SK-N-MC (cell line): Measurements from ENCODE around the gene RPL18.
"Not testable (repeated sequence)": the region's sequence is repeated elsewhere in the genome, so short reads cannot be mapped to it uniquely, and the experiment has no call there.

Source experiments
- DNase-seq: peaks from one replicate; pipeline ENCODE4 v3.0.0-alpha.2; 2011; ENCODE audit warnings: low read depth, low spot score
- H3K27ac ChIP-seq: fragments of 200-600 bp; sonication (generic); 2 replicates; pipeline ENCODE4 v1.5.1; 2016; ENCODE audit warnings: mixed run types
- H3K36me3 ChIP-seq: fragments of 200-600 bp; sonication (generic); 2 replicates; pipeline ENCODE4 v1.6.1; 2017; ENCODE audit warnings: antibody characterized with exemption, low read length, mixed read lengths; ENCODE audit not compliant: insufficient read depth
- H3K4me3 ChIP-seq: fragments of 200-600 bp; sonication (generic); 2 replicates; pipeline ENCODE4 v1.5.1; 2016
- H3K9ac ChIP-seq: fragments of 200-600 bp; sonication (generic); 2 replicates; pipeline ENCODE4 v1.8.0; 2017; ENCODE audit warnings: mixed run types, mixed read lengths; ENCODE audit not compliant: insufficient read length
- H3K9me3 ChIP-seq: fragments of 200-600 bp; sonication (generic); 2 replicates; pipeline ENCODE4 v1.6.1; 2017; ENCODE audit warnings: low read depth, mild to moderate bottlenecking, antibody characterized with exemption, low read length, moderate library complexity, mixed read lengths
- EZH2 ChIP-seq: fragments of 200-600 bp; sonication (generic); IDR thresholded peaks from one replicate; pipeline ENCODE4 v1.6.1; 2017; ENCODE audit warnings: antibody characterized with exemption
- FOXP2 ChIP-seq: optimal IDR thresholded peaks from 2 replicates; pipeline ENCODE3; 2011; ENCODE audit warnings: mild to moderate bottlenecking, moderate library complexity; ENCODE audit not compliant: insufficient read depth; ENCODE audit errors: extremely low read length, control extremely low read depth
- POLR2AphosphoS5 ChIP-seq: IDR thresholded peaks from 2 replicates; pipeline ENCODE4 v1.6.1; 2012; ENCODE audit warnings: mild to moderate bottlenecking, low read depth, low read length, borderline replicate concordance

RPL18 gene

GRCh38 chr19:48596679-48597465 is 22.1 kb downstream of the RPL18 start:
- no peaks in the 10 kb centered on the region for H3K36me3 ChIP-seq
- TF ChIP-seq POLR2AphosphoS5, result no peak
- TF ChIP-seq FOXP2, result no peak
- TF ChIP-seq EZH2, result no peak
- no peaks in the 10 kb centered on the region for H3K9me3 ChIP-seq
- no peak overlapping the region for H3K9ac ChIP-seq
- no peak for DNase-seq
- H3K27ac ChIP-seq, result no peak overlapping the region
- H3K4me3 ChIP-seq, result no peak overlapping the region

GRCh38 chr19:48596237-48596636 is 22.7 kb downstream of the RPL18 start:
- no peaks in the 10 kb centered on the region for H3K9me3 ChIP-seq
- H3K9ac ChIP-seq, result no peak overlapping the region
- TF ChIP-seq EZH2 (no peak), FOXP2 (no peak), POLR2AphosphoS5 (no peak)
- no peak overlapping the region for H3K27ac ChIP-seq
- no peak for DNase-seq
- H3K36me3 ChIP-seq, result no peaks in the 10 kb centered on the region
- no peak overlapping the region for H3K4me3 ChIP-seq

DNA sequence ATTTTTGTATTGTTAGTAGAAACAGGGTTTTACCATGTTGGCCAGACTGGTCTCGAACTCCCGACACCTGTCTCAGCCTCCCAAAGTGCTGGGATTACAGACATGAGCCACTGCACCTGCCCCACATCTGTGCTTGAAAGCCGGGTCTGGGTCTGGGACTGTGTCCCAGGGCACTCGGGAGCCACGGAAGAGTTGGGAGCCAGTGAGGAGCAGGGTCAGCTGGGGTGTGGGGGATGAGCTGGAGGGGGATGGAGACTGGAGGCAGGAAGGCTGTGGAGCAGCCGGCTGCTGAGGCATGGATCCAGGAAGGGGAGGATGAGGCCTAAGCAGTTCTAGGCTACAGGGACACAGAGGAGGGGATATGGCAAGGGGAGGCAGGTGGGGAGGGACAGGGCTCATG is 23.1 kb downstream of the RPL18 start:
- DNase-seq, result no peak
- Histone ChIP-seq H3K9ac (no peak overlapping the region), H3K9me3 (no peaks in the 10 kb centered on the region), H3K36me3 (no peaks in the 10 kb centered on the region), H3K4me3 (no peak overlapping the region), H3K27ac (no peak overlapping the region)
- TF ChIP-seq EZH2, result no peak
- no peak for TF ChIP-seq FOXP2
- TF ChIP-seq POLR2AphosphoS5, result no peak

- Histone ChIP-seq H3K9me3 (no peaks in the 10 kb centered on the region), H3K27ac (no peak overlapping the region), H3K36me3 (no peaks in the 10 kb centered on the region), H3K4me3 (no peak overlapping the region), H3K9ac (no peak overlapping the region)
- TF ChIP-seq FOXP2 (no peak), POLR2AphosphoS5 (no peak), EZH2 (no peak)
- DNase-seq, result no peak
Measured at GRCh38 chr19:48595171-48595570, 23.8 kb downstream of the RPL18 start.

DNA sequence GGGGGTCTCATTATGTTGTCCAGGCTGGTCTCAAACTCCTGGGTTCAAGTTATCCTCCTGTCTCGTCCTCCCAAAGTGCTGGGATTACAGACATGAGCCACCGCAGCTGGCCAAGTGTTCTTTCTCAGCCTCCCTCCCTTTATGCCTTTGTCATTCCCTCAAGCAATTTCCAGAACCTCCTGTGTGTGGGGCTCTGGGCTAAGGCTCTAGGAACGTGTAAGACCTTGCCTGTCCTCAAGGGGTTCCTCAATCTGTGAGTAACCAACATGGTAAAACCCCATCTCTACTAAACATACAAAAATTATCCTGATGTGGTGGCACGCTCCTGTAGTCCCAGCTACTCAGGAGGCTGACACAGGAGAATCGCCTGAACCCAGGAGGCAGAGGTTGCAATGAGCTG is 28.0 kb downstream of the RPL18 start:
- H3K27ac ChIP-seq, result no peak overlapping the region
- no peaks in the 10 kb centered on the region for H3K9me3 ChIP-seq
- no peaks in the 10 kb centered on the region for H3K36me3 ChIP-seq
- H3K4me3 ChIP-seq, result no peak overlapping the region
- no peak for DNase-seq
- TF ChIP-seq POLR2AphosphoS5 (no peak), EZH2 (no peak), FOXP2 (no peak)
- no peak overlapping the region for H3K9ac ChIP-seq

GRCh38 chr19:48588670-48589401 is 30.1 kb downstream of the RPL18 start:
- Histone ChIP-seq H3K9ac (no peak overlapping the region), H3K27ac (no peak overlapping the region), H3K4me3 (peak overlapping the region; percentile 79), H3K36me3 (no peaks in the 10 kb centered on the region), H3K9me3 (no peaks in the 10 kb centered on the region)
- no peak for TF ChIP-seq POLR2AphosphoS5
- TF ChIP-seq FOXP2, result no peak
- TF ChIP-seq EZH2, result no peak
- DNase-seq, result no peak

- Histone ChIP-seq H3K36me3 (no peaks in the 10 kb centered on the region), H3K9me3 (no peaks in the 10 kb centered on the region), H3K9ac (no peak overlapping the region), H3K27ac (no peak overlapping the region), H3K4me3 (no peak overlapping the region)
- no peak for TF ChIP-seq EZH2
- no peak for TF ChIP-seq FOXP2
- TF ChIP-seq POLR2AphosphoS5, result no peak
- DNase-seq, result no peak
Measured at GRCh38 chr19:48587387-48587786, 31.6 kb downstream of the RPL18 start.

- no peak for DNase-seq
- no peak overlapping the region for H3K9ac ChIP-seq
- no peaks in the 10 kb centered on the region for H3K36me3 ChIP-seq
- H3K9me3 ChIP-seq, result no peaks in the 10 kb centered on the region
- no peak for TF ChIP-seq POLR2AphosphoS5
- TF ChIP-seq FOXP2, result no peak
- no peak for TF ChIP-seq EZH2
- H3K4me3 ChIP-seq, result no peak overlapping the region
- H3K27ac ChIP-seq, result no peak overlapping the region
Measured at GRCh38 chr19:48582168-48582567, 36.8 kb downstream of the RPL18 start.

- Histone ChIP-seq H3K9ac (no peak overlapping the region), H3K9me3 (no peaks in the 10 kb centered on the region), H3K36me3 (no peaks in the 10 kb centered on the region), H3K27ac (no peak overlapping the region), H3K4me3 (no peak overlapping the region)
- DNase-seq, result no peak
- no peak for TF ChIP-seq FOXP2
- no peak for TF ChIP-seq POLR2AphosphoS5
- TF ChIP-seq EZH2, result no peak
Measured at GRCh38 chr19:48578891-48579290, 40.1 kb downstream of the RPL18 start.

- H3K4me3 ChIP-seq, DNase-seq, H3K36me3 ChIP-seq, H3K9me3 ChIP-seq, H3K9ac ChIP-seq, H3K27ac ChIP-seq: not testable (repeated sequence)
Measured at GRCh38 chr19:48577908-48578307, 41.1 kb downstream of the RPL18 start.
